Stimulated activated CD8-positive, alpha-beta memory T cell treated with anti-CD3 and anti-CD28 coated beads, Interleukin-12 subunit alpha, Interleukin-12 subunit beta, amount 100 ng/mL, for 1 hour (primary cell): Measurements from ENCODE around the gene WARS2.

Source experiments
- DNase-seq: peaks from one replicate; pipeline ENCODE4 v3.0.0-alpha.2; 2020; ENCODE audit warnings: low read depth

WARS2 gene

GRCh38 chr1:118997225-118997624 is 143.2 kb downstream of the WARS2 start:
- DNase-seq = no peak

GRCh38 chr1:118995312-118996016 is 145.0 kb downstream of the WARS2 start:
- DNase-seq = no peak

GRCh38 chr1:118993700-118994026 is 146.8 kb downstream of the WARS2 start:
- DNase-seq = no peak

DNA sequence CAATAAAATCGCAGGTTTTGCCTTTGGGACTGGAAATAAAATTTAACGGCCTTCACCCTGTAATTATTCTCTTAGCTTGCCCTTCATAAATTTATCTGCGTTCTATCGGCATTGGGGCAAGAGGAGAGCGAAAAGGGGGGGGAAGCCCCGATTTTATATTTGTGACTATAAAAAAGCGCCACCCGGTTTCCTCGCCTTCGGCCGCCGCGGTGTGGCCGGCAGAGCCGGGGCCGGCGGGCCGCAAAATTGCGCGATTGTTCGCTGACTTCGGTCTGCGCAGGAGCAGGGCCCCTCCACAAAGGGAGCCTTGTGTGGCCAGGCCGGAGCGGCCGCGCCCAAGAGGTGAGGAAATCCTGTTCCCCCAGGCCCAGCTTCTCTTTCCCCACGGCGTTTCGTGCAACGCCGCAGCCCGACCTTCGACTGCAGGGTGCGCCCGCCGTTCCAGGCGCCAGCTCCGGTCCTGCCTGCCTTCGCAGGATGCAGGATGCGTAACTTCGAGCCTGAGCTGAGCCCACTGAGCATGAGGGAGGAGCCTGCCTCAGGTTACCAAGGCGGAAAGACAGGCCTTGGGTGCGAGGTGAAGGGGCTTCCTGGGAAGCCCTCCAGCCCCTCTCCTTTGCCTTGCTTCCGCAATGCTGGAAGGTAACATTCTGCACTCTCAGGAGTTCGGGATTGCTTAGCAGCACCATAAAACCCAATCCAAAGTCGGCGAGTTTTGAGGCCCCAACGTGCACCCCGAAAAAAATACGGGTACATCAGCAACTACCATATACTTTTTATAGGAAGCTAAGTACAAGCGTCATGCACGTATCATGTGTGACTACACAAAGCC is 147.4 kb downstream of the WARS2 start:
- no peak for DNase-seq

DNA sequence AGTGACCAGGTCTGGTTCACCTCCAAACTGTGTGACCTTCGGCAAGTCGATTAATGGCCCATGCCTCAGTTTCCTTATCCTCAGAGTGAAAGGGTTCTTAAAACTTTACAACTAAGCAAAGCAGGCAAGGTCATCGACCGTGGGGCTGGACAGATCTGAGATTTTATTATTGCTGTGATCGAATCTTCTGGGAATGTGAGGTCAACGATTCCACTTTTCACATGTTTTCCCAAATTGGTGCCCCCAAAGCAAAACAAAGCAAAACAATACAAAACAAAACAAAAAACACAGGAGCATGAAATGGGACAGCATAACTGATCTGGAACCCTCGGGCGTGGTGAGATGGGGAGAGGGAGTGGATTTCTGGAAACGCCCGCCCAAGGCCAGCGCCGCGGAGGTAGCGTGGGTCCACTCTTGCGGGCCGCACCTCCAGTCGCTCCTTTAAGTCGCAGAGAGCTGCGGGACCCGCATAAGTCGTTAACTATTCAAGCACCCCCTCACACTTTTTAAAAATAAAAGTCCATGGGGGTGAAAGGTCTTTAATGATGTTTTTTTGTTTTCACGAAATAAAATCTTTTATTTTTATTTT is 148.1 kb downstream of the WARS2 start:
- no peak for DNase-seq

DNA sequence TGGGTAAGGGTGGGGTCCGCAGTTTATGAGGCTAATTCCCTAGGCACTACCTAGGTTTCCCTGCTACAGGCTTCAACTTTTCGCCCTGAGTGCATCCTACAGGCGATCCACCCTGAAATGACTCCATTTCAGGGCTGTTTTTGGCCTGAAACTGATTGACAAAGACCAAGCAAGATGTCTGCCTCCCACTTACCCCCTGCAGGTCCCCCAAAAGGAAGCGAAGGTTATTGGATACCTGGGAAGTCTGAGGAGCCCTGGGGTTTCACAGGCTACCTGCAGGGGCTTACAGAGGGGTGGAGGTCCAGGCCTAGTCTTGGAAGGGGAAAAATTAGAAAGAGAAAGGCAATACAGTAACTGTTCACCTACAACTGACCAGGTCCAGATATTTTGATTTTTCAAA is 149.0 kb downstream of the WARS2 start:
- DNase-seq = no peak

- DNase-seq = no peak
These were observed 149.8 kb downstream of the WARS2 start for GRCh38 chr1:118990513-118991152.

DNA sequence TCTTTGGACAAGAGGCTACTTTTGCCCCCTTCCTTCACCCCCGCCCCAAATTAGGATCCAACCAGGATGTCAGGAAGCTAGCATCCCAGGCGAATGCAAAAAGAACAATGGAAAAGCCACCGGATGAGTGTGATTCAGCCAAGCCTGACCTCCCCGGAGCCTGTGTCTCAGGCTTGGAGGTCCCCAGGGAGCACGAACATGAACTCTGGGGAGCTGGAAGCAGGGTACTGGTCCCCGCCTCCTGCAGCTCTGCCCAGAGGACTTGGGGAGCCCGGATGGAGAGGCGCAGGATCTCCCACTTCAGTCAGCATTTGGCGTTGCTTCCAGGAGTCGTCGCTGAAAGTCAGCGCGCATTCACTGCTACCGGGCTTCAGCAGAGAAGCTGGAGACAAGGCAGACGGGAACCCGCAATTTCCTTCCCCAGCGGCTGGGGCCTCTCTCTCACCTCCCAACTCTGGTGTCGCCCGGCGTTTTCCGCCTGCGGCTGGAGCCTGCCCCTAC is 150.5 kb downstream of the WARS2 start:
- DNase-seq = no peak

DNA sequence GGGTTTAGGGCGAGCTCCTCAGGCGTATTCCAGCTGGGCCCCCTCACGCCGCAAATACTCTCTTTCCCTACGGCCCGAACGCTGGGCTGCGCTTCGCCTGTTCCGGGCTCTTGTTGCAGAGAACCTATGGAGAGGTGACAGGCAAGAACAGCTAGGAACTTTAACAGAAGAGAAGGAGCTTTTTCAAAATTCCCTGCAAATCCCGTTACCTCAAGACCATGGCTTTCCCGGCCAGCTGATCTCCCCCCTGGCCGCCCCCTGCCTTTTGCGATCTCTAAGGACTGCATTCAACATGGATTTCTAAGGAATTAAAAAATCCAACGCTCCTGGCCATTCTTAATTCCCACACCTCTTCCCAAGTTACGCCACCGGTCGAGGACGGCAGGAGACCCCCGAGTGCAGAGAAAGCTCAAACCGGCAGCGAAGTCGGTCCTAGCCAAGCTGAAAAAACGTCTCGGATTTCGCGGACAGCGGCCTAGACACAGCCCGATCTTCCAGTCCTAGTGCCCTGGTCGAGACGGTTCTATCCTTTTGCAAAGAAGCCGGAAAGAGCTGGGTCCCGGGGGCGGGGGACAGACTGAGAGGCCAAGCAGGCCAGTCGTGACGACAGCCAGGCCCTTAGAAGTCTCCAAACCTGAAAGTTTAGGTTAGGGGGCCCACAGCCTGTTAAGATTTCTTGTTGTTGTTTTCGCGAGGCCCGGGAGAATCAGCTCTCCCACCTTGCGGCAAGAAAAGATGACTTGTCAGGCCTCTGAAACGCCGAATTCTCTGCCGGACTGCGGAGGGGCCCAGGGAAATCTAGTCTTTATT is 151.2 kb downstream of the WARS2 start:
- no peak for DNase-seq

GRCh38 chr1:118988186-118989005 is 152.1 kb downstream of the WARS2 start, which contains the start of gene TBX15:
Gene TBX15, minus strand, starts transcription at chr1:118988343. Its CDS starts 548 bp downstream, at chr1:118987795.
- DNase-seq = no peak

GRCh38 chr1:118987468-118988185 is 152.8 kb downstream of the WARS2 start:
- DNase-seq = no peak

GRCh38 chr1:118986555-118987467 is 153.6 kb downstream of the WARS2 start:
- no peak for DNase-seq

DNA sequence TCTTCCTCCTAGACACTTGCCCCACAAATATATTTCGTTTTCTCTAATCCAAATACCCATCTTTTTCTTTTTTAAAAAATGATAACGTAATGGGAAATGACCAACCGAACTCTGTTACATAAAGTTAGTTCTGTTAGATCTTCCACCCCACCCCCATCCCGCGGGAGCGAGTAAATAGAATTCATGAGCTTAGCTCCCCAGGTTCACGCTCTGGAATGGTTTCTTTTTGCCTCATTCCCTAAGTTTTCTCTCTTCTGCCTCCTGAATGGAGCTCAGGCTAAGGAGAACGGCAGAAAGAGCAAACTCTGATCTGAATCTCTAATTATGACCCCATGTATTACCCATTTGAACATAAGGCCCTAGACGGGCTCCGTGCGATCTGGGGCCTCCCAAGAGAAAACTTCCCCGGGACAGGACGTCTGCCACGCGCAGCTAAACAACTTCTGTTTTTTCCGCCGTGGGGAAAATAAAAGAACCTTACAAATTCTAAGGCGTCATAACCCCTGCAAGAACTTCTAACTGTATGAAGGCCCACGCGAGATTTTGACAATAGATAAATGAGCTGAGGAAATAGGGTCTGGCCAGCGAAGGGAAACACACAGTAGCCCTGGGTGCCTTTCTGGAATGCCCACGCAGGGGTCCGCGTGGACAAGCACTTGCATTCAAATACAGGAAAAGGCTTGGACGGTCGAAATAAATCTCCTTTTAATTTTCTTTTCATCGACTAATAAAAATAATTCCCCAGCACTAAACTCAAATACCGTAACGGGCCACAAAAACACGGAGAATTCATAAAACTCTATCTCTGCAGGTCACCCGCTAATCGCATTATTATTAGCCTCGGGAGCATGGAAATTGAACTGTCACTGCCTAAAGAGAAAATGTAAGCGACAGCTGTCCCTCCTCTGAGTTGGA is 154.6 kb downstream of the WARS2 start:
- DNase-seq = no peak

DNA sequence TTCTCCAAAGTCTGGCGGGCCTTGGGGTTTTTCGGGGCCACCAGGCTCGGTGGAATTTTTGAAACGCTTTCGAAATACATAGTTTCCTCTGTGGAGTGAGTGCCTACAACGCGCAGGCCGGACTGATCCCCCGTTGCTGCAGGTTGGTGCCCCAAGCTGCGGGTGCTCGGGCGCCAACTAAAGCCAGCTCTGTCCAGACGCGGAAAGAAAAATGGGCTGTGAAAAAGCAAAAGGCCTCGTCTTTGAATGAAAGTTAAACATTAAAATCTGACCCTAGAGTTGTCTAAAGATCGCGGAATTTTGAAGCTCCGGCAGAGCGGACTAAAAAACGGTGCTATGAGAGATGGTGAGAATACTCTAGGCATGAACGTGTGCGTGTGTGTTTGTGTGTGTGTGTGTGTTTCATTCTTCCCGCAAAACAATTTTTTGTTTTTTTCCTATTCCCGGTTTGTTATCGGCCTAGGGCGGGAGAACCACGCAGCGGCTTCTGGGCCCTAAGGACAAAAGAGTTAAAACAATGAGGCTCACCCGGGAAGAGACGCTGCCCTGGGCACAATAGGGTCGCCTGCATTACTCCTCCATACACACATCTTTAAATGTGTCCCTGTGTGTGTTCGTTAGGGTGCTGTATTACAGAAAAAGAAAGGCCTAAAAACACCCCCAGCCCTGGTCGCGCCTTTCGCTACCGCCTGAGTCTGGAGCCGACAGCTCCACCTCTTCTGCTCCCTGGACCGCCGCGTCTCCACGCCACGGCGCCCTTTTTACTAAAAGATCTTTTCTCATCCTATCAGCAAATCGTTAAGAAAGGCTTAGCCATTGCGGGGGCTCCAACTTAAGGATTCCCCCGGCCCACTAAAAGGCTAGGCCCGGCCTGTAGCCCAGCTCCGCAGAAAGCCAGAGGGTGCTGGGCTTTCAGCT is 155.5 kb downstream of the WARS2 start:
- DNase-seq = no peak

GRCh38 chr1:118984086-118984721 is 156.2 kb downstream of the WARS2 start:
- no peak for DNase-seq

DNA sequence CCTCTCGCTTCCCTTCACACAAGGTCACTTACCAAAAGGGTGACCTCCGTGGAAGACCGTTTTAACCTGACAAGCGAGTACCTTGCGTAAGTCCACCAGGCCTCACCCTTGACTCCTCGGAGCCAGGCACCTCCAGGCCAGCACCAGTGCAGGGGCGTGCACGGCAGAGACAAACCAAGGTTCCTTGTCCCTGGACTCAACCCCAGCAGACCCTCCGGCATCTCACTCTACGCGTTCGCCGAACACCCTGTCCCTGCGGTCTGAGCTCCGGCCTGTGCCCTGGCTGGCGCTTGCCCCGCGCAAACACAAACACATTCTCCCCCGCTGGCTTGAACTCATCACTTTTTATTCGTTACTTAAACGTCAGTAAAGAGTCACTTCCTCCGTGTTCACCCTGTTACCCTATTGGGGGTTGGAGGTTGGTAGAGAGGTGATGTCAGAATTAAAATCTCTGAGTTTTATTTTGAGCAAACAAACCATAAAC is 156.9 kb downstream of the WARS2 start:
- DNase-seq = no peak
